NCI-H146 treated with DMSO at 0.1 percent for 48 hours (cell line): ENCODE measurements around the gene SMAD5.
A peak's percentile ranks its signal among the peaks of the same experiment; 100 is the strongest.

Experiments used
- DNase-seq: peaks from one replicate; lab custom pipeline; 2025; ENCODE audit not compliant: unreplicated experiment; lab: John Stamatoyannopoulos, UW

Gene SMAD5

GRCh38 chr5:136132557-136133221, at the start of gene SMAD5:
Gene SMAD5, plus strand, starts transcription at chr5:136132845. Its CDS starts 20,916 bp downstream, at chr5:136153761.
- peak; percentile 72 for DNase-seq

GRCh38 chr5:136084698-136085097, 47.9 kb upstream of the SMAD5 start:
- no peak for DNase-seq

- DNase-seq, result no peak
Measured at GRCh38 chr5:136086783-136087566, 45.7 kb upstream of the SMAD5 start.

GRCh38 chr5:136087961-136088871, 44.4 kb upstream of the SMAD5 start:
- no peak for DNase-seq

GRCh38 chr5:136089791-136090190, 42.9 kb upstream of the SMAD5 start:
- DNase-seq, result no peak

- DNase-seq, result no peak
Measured at GRCh38 chr5:136090319-136090718, 42.3 kb upstream of the SMAD5 start.

GRCh38 chr5:136094189-136094912, 38.3 kb upstream of the SMAD5 start:
- no peak for DNase-seq

- DNase-seq, result no peak
Measured at GRCh38 chr5:136094913-136095641, 37.6 kb upstream of the SMAD5 start.

- DNase-seq, result no peak
Measured at GRCh38 chr5:136098176-136098575, 34.5 kb upstream of the SMAD5 start.

GRCh38 chr5:136099870-136100269, 32.8 kb upstream of the SMAD5 start:
- DNase-seq, result no peak

- DNase-seq, result no peak
Measured at GRCh38 chr5:136101884-136102283, 30.8 kb upstream of the SMAD5 start.

- no peak for DNase-seq
Measured at GRCh38 chr5:136103118-136103517, 29.5 kb upstream of the SMAD5 start.

GRCh38 chr5:136104306-136104965, 28.2 kb upstream of the SMAD5 start:
- no peak for DNase-seq

- no peak for DNase-seq
Measured at GRCh38 chr5:136106351-136107031, 26.2 kb upstream of the SMAD5 start.

GRCh38 chr5:136108180-136108611, 24.4 kb upstream of the SMAD5 start:
- DNase-seq, result no peak

- DNase-seq, result no peak
Measured at GRCh38 chr5:136108766-136109165, 23.9 kb upstream of the SMAD5 start.

- no peak for DNase-seq
Measured at GRCh38 chr5:136109453-136110135, 23.1 kb upstream of the SMAD5 start.

- no peak for DNase-seq
Measured at GRCh38 chr5:136113606-136114005, 19.0 kb upstream of the SMAD5 start.
